IMR-90 (cell line): Measurements from ENCODE around the gene FOXN4. TPM values are rescaled to one million over a fixed set of nuclear protein-coding genes. Genes with fewer than 3 reads are reported as not detected.
A peak's percentile ranks its signal among the peaks of the same experiment; 100 is the strongest.

Source experiments
- ATAC-seq: fragments of 200-7000 bp; cut with Tn5 transposase; 2 replicates; pipeline ENCODE4 v1.9.1; 2020; ENCODE audit warnings: low read depth, mild to moderate bottlenecking, moderate library complexity
- BruUV-seq: library from RNA; stranded (reverse); fragments of 400-500 nt; replicated peaks from 2 replicates; lab custom pipeline; 2021; lab: Mats Ljungman, UMichigan
- CTCF ChIA-PET: fragments of 300-600 bp; formaldehyde crosslinking; extraction: SDS; loops from one replicate; lab custom pipeline; 2021; ENCODE audit warnings: antibody characterized with exemption; lab: Yijun Ruan, JAX
- POLR2A ChIA-PET: fragments of 300-600 bp; sonication (Branson Sonifier 250); formaldehyde crosslinking; loops from one replicate; lab custom pipeline; 2022; ENCODE audit warnings: antibody characterized with exemption; ENCODE audit not compliant: unreplicated experiment; lab: Charles Lee
- DNase-seq: peaks from one replicate; pipeline ENCODE4 v3.0.0; 2013
- H2AFZ ChIP-seq: replicated peaks from 2 replicates; pipeline ENCODE3; 2013; ENCODE audit warnings: low read length, mild to moderate bottlenecking; ENCODE audit not compliant: poor library complexity
- H2AK5ac ChIP-seq: 2 replicates; pipeline ENCODE4 v1.6.1; 2013; ENCODE audit warnings: low read depth, low read length, inconsistent platforms
- H2AK9ac ChIP-seq: replicated peaks from 2 replicates; pipeline ENCODE3; 2013; ENCODE audit warnings: mild to moderate bottlenecking, low read depth, low read length, moderate library complexity; ENCODE audit not compliant: poor library complexity
- H2BK120ac ChIP-seq: 2 replicates; pipeline ENCODE4 v1.6.1; 2013; ENCODE audit warnings: low read depth, low read length, inconsistent platforms
- H2BK15ac ChIP-seq: 3 replicates; pipeline ENCODE4 v1.6.1; 2013; ENCODE audit warnings: low read depth, low read length, inconsistent platforms
- H2BK20ac ChIP-seq: 2 replicates; pipeline ENCODE4 v1.6.1; 2013; ENCODE audit warnings: low read depth, mild to moderate bottlenecking, inconsistent platforms, low read length, moderate library complexity
- H2BK5ac ChIP-seq: 2 replicates; pipeline ENCODE4 v1.6.1; 2013; ENCODE audit warnings: mild to moderate bottlenecking, low read depth, low read length, inconsistent platforms; ENCODE audit not compliant: poor library complexity, severe bottlenecking
- H3K14ac ChIP-seq: replicated peaks from 2 replicates; pipeline ENCODE4 v1.6.1; 2013; ENCODE audit warnings: low read depth, low read length, inconsistent platforms
- H3K18ac ChIP-seq: 2 replicates; pipeline ENCODE4 v1.6.1; 2013; ENCODE audit warnings: low read depth, low read length, control low read depth
- H3K23ac ChIP-seq: 2 replicates; pipeline ENCODE4 v1.6.1; 2013; ENCODE audit warnings: low read depth, low read length, inconsistent platforms
- H3K27ac ChIP-seq: 2 replicates; pipeline ENCODE4 v1.5.1; 2013; ENCODE audit warnings: mild to moderate bottlenecking, control low read depth, low read length; ENCODE audit not compliant: insufficient read depth
- H3K27me3 ChIP-seq: 2 replicates; pipeline ENCODE4 v1.6.1; 2013; ENCODE audit warnings: low read length; ENCODE audit not compliant: control insufficient read depth, insufficient read depth
- H3K36me3 ChIP-seq: 2 replicates; pipeline ENCODE4 v1.6.1; 2013; ENCODE audit warnings: low read length, mixed read lengths; ENCODE audit not compliant: control insufficient read depth, insufficient read depth
- H3K4ac ChIP-seq: 2 replicates; pipeline ENCODE4 v1.6.1; 2013; ENCODE audit warnings: low read depth, low read length, inconsistent platforms
- H3K4me1 ChIP-seq: 2 replicates; pipeline ENCODE4 v1.6.1; 2013; ENCODE audit warnings: low read length, mixed read lengths; ENCODE audit not compliant: control insufficient read depth, insufficient read depth
- H3K4me2 ChIP-seq: 2 replicates; pipeline ENCODE4 v1.6.1; 2013; ENCODE audit warnings: low read depth, mild to moderate bottlenecking, control low read depth, low read length, moderate library complexity
- H3K4me3 ChIP-seq: 2 replicates; pipeline ENCODE4 v1.5.1; 2013; ENCODE audit warnings: low read depth, mild to moderate bottlenecking, control low read depth, low read length, moderate library complexity; ENCODE audit not compliant: insufficient read depth
- H3K56ac ChIP-seq: 2 replicates; pipeline ENCODE4 v1.6.1; 2013; ENCODE audit warnings: low read length, inconsistent platforms; ENCODE audit not compliant: insufficient read depth; ENCODE audit errors: extremely low read depth
- H3K79me1 ChIP-seq, 2 experiments: 2 replicates each; pipeline ENCODE4 v1.6.1; 2013; ENCODE audit warnings: low read length in 2 of 2, inconsistent platforms in 1 of 2, low read depth in 1 of 2
- H3K9ac ChIP-seq: 2 replicates; pipeline ENCODE4 v1.6.1; 2013; ENCODE audit warnings: low read depth, low read length, control low read depth
- H3K9me1 ChIP-seq: 2 replicates; pipeline ENCODE4 v1.6.1; 2013; ENCODE audit warnings: low read length, inconsistent platforms; ENCODE audit not compliant: insufficient read depth
- H3K9me3 ChIP-seq: 2 replicates; pipeline ENCODE4 v1.6.1; 2013; ENCODE audit warnings: low read length; ENCODE audit not compliant: control insufficient read depth, insufficient read depth
- H4K20me1 ChIP-seq: 2 replicates; pipeline ENCODE4 v1.6.1; 2013; ENCODE audit warnings: low read length, inconsistent platforms; ENCODE audit not compliant: insufficient read depth
- H4K5ac ChIP-seq: 2 replicates; pipeline ENCODE4 v1.6.1; 2013; ENCODE audit warnings: mild to moderate bottlenecking, low read depth, low read length, control low read depth
- H4K8ac ChIP-seq, 2 experiments: 2 replicates each; pipeline ENCODE4 v1.6.1; 2013; ENCODE audit warnings: low read depth in 2 of 2, low read length in 2 of 2, control low read depth in 1 of 2, inconsistent platforms in 1 of 2
- H4K91ac ChIP-seq: 2 replicates; pipeline ENCODE4 v1.6.1; 2013; ENCODE audit warnings: low read depth, low read length, inconsistent platforms; ENCODE audit not compliant: insufficient read depth
- BHLHE40 ChIP-seq: fragments of 150-350 bp; IDR thresholded peaks from 2 replicates; pipeline ENCODE4 v1.6.1; 2016; ENCODE audit warnings: mild to moderate bottlenecking, low read depth, low read length
- CEBPB ChIP-seq: IDR thresholded peaks from 2 replicates; pipeline ENCODE4 v1.6.1; 2012; ENCODE audit warnings: low read depth, low read length, improper control_type of control experiment
- CHD1 ChIP-seq: IDR thresholded peaks from 2 replicates; pipeline ENCODE4 v1.6.1; 2012; ENCODE audit warnings: low read depth, low read length, improper control_type of control experiment
- MAFK ChIP-seq: IDR thresholded peaks from 2 replicates; pipeline ENCODE4 v1.6.1; 2012; ENCODE audit warnings: low read depth, low read length, improper control_type of control experiment
- POLR2A ChIP-seq: IDR thresholded peaks from 2 replicates; pipeline ENCODE4 v1.6.1; 2012; ENCODE audit warnings: mild to moderate bottlenecking, low read depth, low read length
- RAD21 ChIP-seq: IDR thresholded peaks from 2 replicates; pipeline ENCODE4 v1.6.1; 2012; ENCODE audit warnings: low read length, improper control_type of control experiment
- SMC3 ChIP-seq: fragments of 150-350 bp; IDR thresholded peaks from 2 replicates; pipeline ENCODE4 v1.6.1; 2016; ENCODE audit warnings: low read depth, mild to moderate bottlenecking, antibody characterized with exemption, low read length, moderate library complexity
- WGBS, 2 experiments: methylation state at CpG; one replicate each; pipeline versions ENCODE4 v1.1.5 to v1.1.7; 2013; ENCODE audit warnings: missing lambda C conversion rate in 2 of 2; ENCODE audit not compliant: insufficient read length in 1 of 2; ENCODE audit errors: extremely low coverage in 2 of 2; 5-methylcytosine and 5-hydroxymethylcytosine counted together
- dilution Hi-C: fragments of 300-500 bp; cut with HindIII; formaldehyde crosslinking; loops from one replicate; pipeline ENCODE4 v1.14.3; 2018; ENCODE audit warnings: low sequenced_read_pairs; ENCODE audit not compliant: unreplicated experiment
- in situ Hi-C: fragments of 300-500 bp; cut with MboI; formaldehyde crosslinking; loops from 3 replicates; pipeline ENCODE4 v1.14.3; 2019; ENCODE audit warnings: low sequenced_read_pairs, inconsistent platforms, mixed read lengths
- intact Hi-C: fragments of 100-400 bp; cut with micrococcal nuclease; formaldehyde crosslinking; loops from 2 replicates; pipeline ENCODE4 v1.10.0; 2022
- polyA plus RNA-seq, 3 experiments: library from polyadenylated mRNA; depleted of rRNA; stranded (reverse); fragments of >200 nt; gene quantifications; 2 replicates each; pipeline ENCODE4 v1.2.3, GENCODE V29; 2012; ENCODE audit warnings: low replicate concordance in 1 of 3
- total RNA-seq: library from RNA; depleted of rRNA; stranded (reverse); fragments of >200 nt; gene quantifications from 2 replicates; pipeline ENCODE4 v1.2.3, GENCODE V29; 2012
- TF ChIP-seq, protein P1 (sequence below): conservative IDR thresholded peaks from 2 replicates; pipeline ENCODE4 v1.5.1; 2012; ENCODE audit warnings: mild to moderate bottlenecking, low read depth, low read length, improper control_type of control experiment

FOXN4 gene
- total and polyA plus RNA-seq, 2 of the 4 experiments (the other 2 are of a cell fraction), result not detected

GRCh38 chr12:109263439-109263838, 45.6 kb downstream of the FOXN4 start:
- no peak overlapping the region for H2BK20ac ChIP-seq
- no peak overlapping the region for H2AK5ac ChIP-seq
- no peaks in the 10 kb centered on the region for H3K27me3 ChIP-seq
- H3K4ac ChIP-seq, result no peak overlapping the region
- no peak overlapping the region for H4K91ac ChIP-seq
- DNase-seq (no peak), ATAC-seq (no peak)
- H4K8ac ChIP-seq, result no peak overlapping the region
- WGBS, 2 experiments, result no CpG with 5 or more reads among the region's 3 CpGs
- H2BK5ac ChIP-seq, result no peak overlapping the region
- H3K23ac ChIP-seq, result no peak overlapping the region
- intact Hi-C loops (no loop called here), dilution Hi-C loops (no loop called here), in situ Hi-C loops (loop anchor here (5.0 kb wide), 1 partner anchor 129 kb away; no protein-coding TSS in a partner anchor)
- H2AFZ ChIP-seq, result no peak overlapping the region
- BruUV-seq, result no TSS peak
- no peak overlapping the region for H3K4me3 ChIP-seq
- no peaks in the 10 kb centered on the region for H3K9me3 ChIP-seq
- ChIA-PET CTCF (interaction anchor here (0.5 to 2.2 kb wide), 4 partner anchors 122 to 144 kb away, joined by 3 to 13 read pairs (median 6); no protein-coding TSS in a partner anchor), POLR2A (no interaction called here)
- H3K18ac ChIP-seq, result no peak overlapping the region
- peaks cover 5% of the 10 kb centered on the region; the same call in 1 of the 2 replicates for H3K36me3 ChIP-seq
- H3K4me1 ChIP-seq, result no peaks in the 10 kb centered on the region
- H4K5ac ChIP-seq, result no peak overlapping the region
- no peak overlapping the region for H3K9ac ChIP-seq
- no peak overlapping the region for H3K4me2 ChIP-seq
- no peak overlapping the region for H2BK15ac ChIP-seq
- no peaks in the 10 kb centered on the region for H3K79me1 ChIP-seq
- H2BK120ac ChIP-seq, result no peak overlapping the region
- TF ChIP-seq CHD1 (no peak), CEBPB (no peak), RAD21 (no peak), MAFK (peak; percentile 32; the same call in 1 of the 2 replicates), SMC3 (no peak), POLR2A (no peak), BHLHE40 (no peak)
- TF ChIP-seq, protein P1, sequence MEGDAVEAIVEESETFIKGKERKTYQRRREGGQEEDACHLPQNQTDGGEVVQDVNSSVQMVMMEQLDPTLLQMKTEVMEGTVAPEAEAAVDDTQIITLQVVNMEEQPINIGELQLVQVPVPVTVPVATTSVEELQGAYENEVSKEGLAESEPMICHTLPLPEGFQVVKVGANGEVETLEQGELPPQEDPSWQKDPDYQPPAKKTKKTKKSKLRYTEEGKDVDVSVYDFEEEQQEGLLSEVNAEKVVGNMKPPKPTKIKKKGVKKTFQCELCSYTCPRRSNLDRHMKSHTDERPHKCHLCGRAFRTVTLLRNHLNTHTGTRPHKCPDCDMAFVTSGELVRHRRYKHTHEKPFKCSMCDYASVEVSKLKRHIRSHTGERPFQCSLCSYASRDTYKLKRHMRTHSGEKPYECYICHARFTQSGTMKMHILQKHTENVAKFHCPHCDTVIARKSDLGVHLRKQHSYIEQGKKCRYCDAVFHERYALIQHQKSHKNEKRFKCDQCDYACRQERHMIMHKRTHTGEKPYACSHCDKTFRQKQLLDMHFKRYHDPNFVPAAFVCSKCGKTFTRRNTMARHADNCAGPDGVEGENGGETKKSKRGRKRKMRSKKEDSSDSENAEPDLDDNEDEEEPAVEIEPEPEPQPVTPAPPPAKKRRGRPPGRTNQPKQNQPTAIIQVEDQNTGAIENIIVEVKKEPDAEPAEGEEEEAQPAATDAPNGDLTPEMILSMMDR, result no peak
- no peak overlapping the region for H3K56ac ChIP-seq
- no peak overlapping the region for H3K14ac ChIP-seq
- no peak overlapping the region for H2AK9ac ChIP-seq
- H4K20me1 ChIP-seq, result no peaks in the 10 kb centered on the region
- H3K9me1 ChIP-seq, result no peaks in the 10 kb centered on the region
- no peak overlapping the region for H3K27ac ChIP-seq
